Measurements from ENCODE around the gene CFAP46. TPM values are rescaled to one million over a fixed set of nuclear protein-coding genes. Genes with fewer than 3 reads are reported as not detected.
A peak's percentile ranks its signal among the peaks of the same experiment; 100 is the strongest.

CFAP46 gene
- total and polyA plus RNA-seq, 10 of the 15 experiments (the other 5 are each of a cell fraction or from before 2014, with no cell fraction given), result 0.01 to 0.18 (median 0.03) TPM; not detected in 7

GRCh38 chr10:132904181-132904813 is 38.1 kb downstream of the CFAP46 start:
- POLR2A ChIA-PET, result no interaction called here
- Histone ChIP-seq H3K27ac (ENCODE audit: control insufficient read depth, insufficient read depth) (no peak overlapping the region), H2AFZ (ENCODE audit: control insufficient read depth, low read depth, low read length) (no peak overlapping the region), H3K36me3 (ENCODE audit: control insufficient read depth in 2 of 2, insufficient read depth in 2 of 2, low read length in 1 of 2) (no peaks in the 10 kb centered on the region), H3K27me3 (replicated peaks in 1 of 2; ENCODE audit: control insufficient read depth in 2 of 2, insufficient read depth in 2 of 2, low read length in 1 of 2) (no peaks in the 10 kb centered on the region), H3K9ac (ENCODE audit: control insufficient read depth, insufficient read depth, low read length) (no peak overlapping the region), H3K4me3 (no peak overlapping the region), H3K4me2 (ENCODE audit: control insufficient read depth, insufficient read depth) (no peak overlapping the region), H3K4me1 (ENCODE audit: control insufficient read depth, insufficient read depth, low read length) (no peaks in the 10 kb centered on the region), H4K20me1 (ENCODE audit: control insufficient read depth, insufficient read depth) (no peaks in the 10 kb centered on the region), H3K79me2 (ENCODE audit: control insufficient read depth, insufficient read depth, low read length) (no peaks in the 10 kb centered on the region), H3K9me3 (replicated peaks; ENCODE audit: control insufficient read depth, insufficient read depth, low read length) (no peaks in the 10 kb centered on the region; the same call in 2 of the 3 replicates)
- intact Hi-C loops (cut with micrococcal nuclease; ENCODE audit: unreplicated experiment) (no loop called here), in situ Hi-C loops (cut with MboI) (no loop called here)
- RAD21 ChIA-PET (ENCODE audit: unreplicated experiment), result no interaction called here
- WGBS (ENCODE audit: insufficient coverage, insufficient replicate concordance, low lambda C conversion rate, missing lambda C conversion rate), result 10% methylated on average over 15 of the region's 15 CpGs
- ATAC-seq (peak; percentile 55; the same call in 2 of the 3 replicates), FAIRE-seq (no peak), DNase-seq (ENCODE audit: low read depth, low spot score) (no peak)
- BruUV-seq (replicated peaks), result no TSS peak
- SMC1A ChIA-PET (ENCODE audit: uncharacterized antibody, unreplicated experiment), result no interaction called here
- CTCF ChIA-PET, result interaction anchor here (0.6 to 2.0 kb wide), 4 partner anchors 9 to 239 kb away, joined by 3 to 5 read pairs (median 4); no protein-coding TSS in a partner anchor
- no peak for TF ChIP-seq IRF5 (IDR thresholded peaks at IDR 0.05; ENCODE audit: borderline replicate concordance)
- TF ChIP-seq SMAD5 (IDR thresholded peaks at IDR 0.05; ENCODE audit: low read depth), result no peak
- no peak for TF ChIP-seq STAT1 (conservative IDR thresholded peaks at IDR 0.05)
- no peak for TF ChIP-seq MYB (IDR thresholded peaks at IDR 0.05; ENCODE audit: borderline replicate concordance, low read depth, low read length)
- TF ChIP-seq BCLAF1 (IDR thresholded peaks at IDR 0.05), result no peak
- TF ChIP-seq REST (IDR thresholded peaks at IDR 0.05; ENCODE audit: low read depth, low read length), result no peak
- no peak for TF ChIP-seq ZNF24 (IDR thresholded peaks at IDR 0.05)
- peak; percentile 73 for TF ChIP-seq RAD21 (IDR thresholded peaks at IDR 0.05; ENCODE audit: insufficient read depth, low read depth, low read length)
- TF ChIP-seq ZZZ3 (IDR thresholded peaks at IDR 0.05; ENCODE audit: control insufficient read depth, insufficient read length, low read depth), result no peak
- TF ChIP-seq, protein P1, sequence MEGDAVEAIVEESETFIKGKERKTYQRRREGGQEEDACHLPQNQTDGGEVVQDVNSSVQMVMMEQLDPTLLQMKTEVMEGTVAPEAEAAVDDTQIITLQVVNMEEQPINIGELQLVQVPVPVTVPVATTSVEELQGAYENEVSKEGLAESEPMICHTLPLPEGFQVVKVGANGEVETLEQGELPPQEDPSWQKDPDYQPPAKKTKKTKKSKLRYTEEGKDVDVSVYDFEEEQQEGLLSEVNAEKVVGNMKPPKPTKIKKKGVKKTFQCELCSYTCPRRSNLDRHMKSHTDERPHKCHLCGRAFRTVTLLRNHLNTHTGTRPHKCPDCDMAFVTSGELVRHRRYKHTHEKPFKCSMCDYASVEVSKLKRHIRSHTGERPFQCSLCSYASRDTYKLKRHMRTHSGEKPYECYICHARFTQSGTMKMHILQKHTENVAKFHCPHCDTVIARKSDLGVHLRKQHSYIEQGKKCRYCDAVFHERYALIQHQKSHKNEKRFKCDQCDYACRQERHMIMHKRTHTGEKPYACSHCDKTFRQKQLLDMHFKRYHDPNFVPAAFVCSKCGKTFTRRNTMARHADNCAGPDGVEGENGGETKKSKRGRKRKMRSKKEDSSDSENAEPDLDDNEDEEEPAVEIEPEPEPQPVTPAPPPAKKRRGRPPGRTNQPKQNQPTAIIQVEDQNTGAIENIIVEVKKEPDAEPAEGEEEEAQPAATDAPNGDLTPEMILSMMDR (IDR thresholded peaks at IDR 0.05 in 2 of 3, conservative IDR thresholded peaks at IDR 0.05 in 1 of 3; ENCODE audit: control insufficient read depth in 2 of 3, extremely low read depth in 1 of 3, insufficient read depth in 1 of 3, low read depth in 3 of 3, low read length in 3 of 3), result peak; percentile 64 to 87 (median 80)
- no peak for TF ChIP-seq PAX8 (IDR thresholded peaks at IDR 0.05)
- no peak for TF ChIP-seq BCL11A (IDR thresholded peaks at IDR 0.05; ENCODE audit: low read depth, low read length)
- TF ChIP-seq LARP7 (IDR thresholded peaks at IDR 0.05), result no peak
- no peak for TF ChIP-seq TCF7 (IDR thresholded peaks at IDR 0.05; ENCODE audit: borderline replicate concordance)
- TF ChIP-seq FOXM1 (IDR thresholded peaks at IDR 0.05; ENCODE audit: low read depth, low read length), result no peak
